ES-I3 (cell line): ENCODE results near the gene PRAME.
"Not testable (repeated sequence)": the region's sequence is repeated elsewhere in the genome, so short reads cannot be mapped to it uniquely, and the experiment has no call there.

ENCODE experiments used
- H3K36me3 ChIP-seq: 2 replicates; pipeline ENCODE4 v1.6.1; 2013; ENCODE audit warnings: mild to moderate bottlenecking, low read length, control low read depth, moderate library complexity; ENCODE audit not compliant: insufficient read depth
- H3K4me1 ChIP-seq: 2 replicates; pipeline ENCODE4 v1.6.1; 2013; ENCODE audit warnings: mild to moderate bottlenecking, control low read depth, low read length; ENCODE audit not compliant: insufficient read depth
- H3K9ac ChIP-seq: 2 replicates; pipeline ENCODE4 v1.6.1; 2013; ENCODE audit warnings: low read depth, mild to moderate bottlenecking, low read length, moderate library complexity
- H3K9me3 ChIP-seq: 2 replicates; pipeline ENCODE4 v1.6.1; 2013; ENCODE audit warnings: mild to moderate bottlenecking, low read length, moderate library complexity; ENCODE audit not compliant: control insufficient read depth, insufficient read depth

Gene PRAME

GRCh38 chr22:22528780-22529179, 30.3 kb downstream of the PRAME start:
- Histone ChIP-seq H3K4me1 (no peaks in the 10 kb centered on the region), H3K9me3 (no peaks in the 10 kb centered on the region), H3K9ac (no peak overlapping the region), H3K36me3 (no peaks in the 10 kb centered on the region)

- no peaks in the 10 kb centered on the region for H3K4me1 ChIP-seq
- H3K36me3 ChIP-seq: no peaks in the 10 kb centered on the region
- no peak overlapping the region for H3K9ac ChIP-seq
- no peaks in the 10 kb centered on the region for H3K9me3 ChIP-seq
Measured at GRCh38 chr22:22527312-22527711, 31.8 kb downstream of the PRAME start.

GRCh38 chr22:22526125-22526912, 32.7 kb downstream of the PRAME start:
- Histone ChIP-seq H3K9ac (no peak overlapping the region), H3K36me3 (no peaks in the 10 kb centered on the region), H3K9me3 (no peaks in the 10 kb centered on the region), H3K4me1 (no peaks in the 10 kb centered on the region)

DNA sequence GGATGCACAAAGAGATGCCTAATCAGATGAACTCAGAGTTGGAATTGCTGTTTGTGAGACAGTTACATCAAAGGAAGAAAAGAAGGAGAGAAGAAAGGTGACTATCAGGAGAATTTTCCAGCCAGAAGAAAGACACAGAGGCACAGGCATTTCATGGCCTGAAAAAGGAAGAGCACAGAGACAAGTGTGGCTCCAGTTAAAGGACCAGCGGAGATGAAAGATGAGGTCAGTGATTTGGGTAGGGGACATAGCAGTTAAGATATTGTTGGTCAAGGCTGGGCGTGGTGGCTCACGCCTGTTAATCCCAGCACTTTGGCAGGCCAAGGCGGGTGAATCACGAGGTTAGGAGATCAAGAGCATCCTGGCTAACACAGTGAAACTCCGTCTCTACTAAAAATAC, 35.6 kb downstream of the PRAME start:
- H3K9me3 ChIP-seq: no peaks in the 10 kb centered on the region
- peaks cover 5% of the 10 kb centered on the region; the same call in 1 of the 2 replicates for H3K4me1 ChIP-seq
- H3K9ac ChIP-seq: no peak overlapping the region
- H3K36me3 ChIP-seq: no peaks in the 10 kb centered on the region

GRCh38 chr22:22521631-22522030, 37.4 kb downstream of the PRAME start:
- Histone ChIP-seq H3K9me3 (no peaks in the 10 kb centered on the region), H3K4me1 (peaks cover 5% of the 10 kb centered on the region; the same call in 1 of the 2 replicates), H3K36me3 (no peaks in the 10 kb centered on the region), H3K9ac (no peak overlapping the region)

DNA sequence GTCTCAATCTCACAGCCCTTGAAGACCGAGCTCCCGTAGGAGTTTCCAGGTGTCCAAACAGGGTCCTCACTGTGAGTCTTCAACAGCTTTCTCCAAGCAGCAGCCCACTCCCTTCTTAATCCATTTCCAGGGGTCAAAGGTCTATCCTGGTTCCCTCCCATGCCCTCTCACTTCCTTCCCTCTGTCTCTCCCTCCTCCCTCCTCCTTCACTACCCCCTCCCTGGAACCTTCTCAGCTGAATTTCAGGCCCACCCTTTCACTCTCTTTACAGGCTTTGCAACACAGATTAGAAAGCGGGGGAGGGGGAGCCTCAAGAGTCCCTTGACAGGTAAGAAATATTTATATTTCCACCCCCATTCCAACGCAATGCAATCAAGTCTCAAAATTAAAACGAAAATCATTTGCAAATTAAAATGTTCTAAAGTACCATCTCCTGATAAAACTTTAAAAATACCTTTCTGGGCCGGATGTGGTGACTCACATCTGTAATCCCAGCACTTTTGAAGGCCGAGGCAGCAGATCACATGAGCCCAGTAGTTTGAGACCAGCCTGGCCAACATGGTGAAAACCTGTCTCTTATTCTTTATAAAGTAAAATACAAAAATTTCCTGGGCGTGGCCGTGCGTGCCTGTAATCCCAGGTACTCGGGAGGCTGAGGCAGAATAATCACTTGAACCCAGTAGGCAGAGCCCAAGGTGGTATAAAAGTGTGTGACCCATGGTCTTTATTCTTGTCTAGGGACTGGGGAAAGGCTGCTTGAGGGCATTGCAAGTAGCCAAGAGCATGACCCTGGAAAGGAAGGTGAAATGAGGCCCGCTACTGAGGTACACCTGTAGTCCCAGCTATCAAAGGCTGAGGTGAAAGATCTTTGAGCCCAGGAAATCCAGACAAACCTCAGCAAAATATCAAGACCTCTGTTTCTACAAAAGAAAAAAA, 38.1 kb downstream of the PRAME start:
- H3K9me3 ChIP-seq: no peaks in the 10 kb centered on the region
- no peak overlapping the region; the same call in 1 of the 2 replicates for H3K9ac ChIP-seq
- peaks cover 5% of the 10 kb centered on the region; the same call in 1 of the 2 replicates for H3K4me1 ChIP-seq
- no peaks in the 10 kb centered on the region for H3K36me3 ChIP-seq

DNA sequence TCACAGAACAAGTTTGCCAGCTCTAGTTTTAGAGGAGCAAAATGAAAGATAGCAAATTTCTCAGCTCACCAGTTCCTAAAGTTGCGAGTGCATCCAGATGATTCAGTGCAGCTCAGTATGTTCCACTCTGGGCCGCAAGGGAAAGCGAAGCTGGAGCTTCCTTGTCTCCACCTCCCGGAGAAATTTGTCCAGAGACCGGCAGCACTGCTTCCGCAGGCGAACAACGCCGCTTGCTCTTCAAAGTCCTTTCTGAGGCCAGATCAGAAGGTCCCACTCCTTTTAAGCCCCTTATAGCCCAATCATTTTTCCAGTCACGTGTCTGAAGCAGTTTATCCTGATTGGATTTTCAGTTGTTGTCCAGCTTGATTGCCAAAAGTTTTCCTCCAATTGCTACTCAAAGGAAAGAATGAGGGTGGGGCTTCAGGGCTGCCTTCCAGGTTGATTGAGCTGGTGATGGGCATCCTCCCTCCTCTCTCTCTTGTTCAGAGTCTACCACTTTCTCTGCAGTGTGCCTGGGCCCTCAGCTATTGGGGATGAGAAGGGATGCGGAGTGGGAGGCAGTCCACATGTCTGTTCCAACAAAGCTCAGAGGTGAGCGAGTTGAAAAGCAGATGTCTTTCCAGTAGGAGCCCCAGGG, 38.9 kb downstream of the PRAME start, which contains the start of gene ZNF280A:
ZNF280A (minus strand) TSS at position 251 of the 637 bp plus-strand sequence. CDS start 4,640 bp downstream, outside the sequence.
- Histone ChIP-seq H3K9me3 (no peaks in the 10 kb centered on the region), H3K4me1 (peaks cover 5% of the 10 kb centered on the region; the same call in 1 of the 2 replicates), H3K9ac (peak within 1 kb of the TSS; percentile 46; the same call in 1 of the 2 replicates), H3K36me3 (no peaks in the 10 kb centered on the region)

DNA sequence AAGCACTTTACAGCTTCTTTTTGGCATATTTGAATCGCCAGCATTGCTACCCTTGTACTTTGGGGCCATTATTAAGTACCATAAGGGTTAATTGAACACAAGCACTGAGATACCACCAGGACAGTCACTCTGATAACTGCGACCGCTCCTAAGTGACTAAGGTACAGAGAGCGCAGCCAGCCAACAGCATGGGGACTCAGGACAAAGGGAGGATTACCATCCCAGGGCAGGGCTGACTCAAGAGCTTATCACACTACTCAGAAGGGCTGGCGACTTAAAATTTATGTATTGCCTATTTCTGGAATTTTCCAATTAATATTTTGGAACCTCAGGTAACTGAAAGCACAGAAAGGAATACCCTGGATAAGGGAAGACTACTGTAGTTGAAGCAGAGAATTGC, 39.5 kb downstream of the PRAME start:
- H3K9ac ChIP-seq: peak overlapping the region; percentile 46; the same call in 1 of the 2 replicates
- H3K36me3 ChIP-seq: no peaks in the 10 kb centered on the region
- peaks cover 5% of the 10 kb centered on the region; the same call in 1 of the 2 replicates for H3K4me1 ChIP-seq
- no peaks in the 10 kb centered on the region for H3K9me3 ChIP-seq

DNA sequence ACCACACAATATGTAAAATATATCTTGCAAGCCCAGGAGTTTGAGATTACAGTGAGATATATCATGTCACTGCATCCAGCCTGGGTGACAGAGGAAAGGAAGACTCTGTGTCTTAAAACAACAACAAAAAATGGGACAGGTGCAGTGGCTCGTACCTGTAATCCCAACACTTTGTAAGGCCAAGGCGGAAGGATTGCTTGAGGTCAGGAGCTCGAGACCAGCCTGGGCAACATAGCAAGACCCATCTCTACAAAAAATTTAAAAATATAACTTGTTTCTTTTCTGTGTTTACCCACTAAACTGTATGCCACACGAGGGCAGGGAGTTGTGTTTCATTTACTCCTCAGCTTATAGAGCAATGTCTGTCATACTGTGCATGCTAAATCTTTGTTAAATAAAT, 42.1 kb downstream of the PRAME start:
- H3K9ac ChIP-seq: no peak overlapping the region
- H3K4me1 ChIP-seq: peaks cover 5% of the 10 kb centered on the region; the same call in 1 of the 2 replicates
- H3K9me3 ChIP-seq: no peaks in the 10 kb centered on the region
- no peaks in the 10 kb centered on the region for H3K36me3 ChIP-seq

- 0 out of 2 replicates have a peak, but pooled peaks cover 3% of the 10 kb centered on the region for H3K9me3 ChIP-seq
- peaks cover 5% of the 10 kb centered on the region; the same call in 1 of the 2 replicates for H3K4me1 ChIP-seq
- H3K9ac ChIP-seq: no peak overlapping the region
- no peaks in the 10 kb centered on the region for H3K36me3 ChIP-seq
Measured at GRCh38 chr22:22515890-22516289, 43.2 kb downstream of the PRAME start.

DNA sequence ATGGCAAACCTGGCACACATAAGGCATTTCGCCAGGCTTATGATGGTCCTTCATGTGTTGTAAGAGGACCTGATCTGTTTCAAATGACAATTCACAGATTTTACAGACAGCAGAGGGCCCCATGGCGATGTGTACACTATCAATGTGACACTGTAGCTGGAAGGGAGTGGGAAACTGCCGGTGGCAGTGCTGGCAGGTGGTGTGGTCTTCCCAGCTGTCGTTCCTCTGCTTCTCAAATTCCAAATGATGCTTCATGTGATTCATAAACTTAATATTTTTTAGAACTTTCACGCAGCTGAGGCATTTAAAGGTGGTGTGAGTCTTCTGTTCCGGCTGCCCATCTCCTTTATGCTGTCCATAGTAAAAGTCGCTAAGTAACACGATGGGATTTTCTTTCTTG, 44.6 kb downstream of the PRAME start:
- not testable (repeated sequence) for H3K9ac ChIP-seq, H3K36me3 ChIP-seq

GRCh38 chr22:22513619-22514018, 45.4 kb downstream of the PRAME start:
- Histone ChIP-seq H3K9me3 (peaks cover 9% of the 10 kb centered on the region; the same call in 1 of the 2 replicates), H3K36me3 (no peaks in the 10 kb centered on the region), H3K4me1 (no peaks in the 10 kb centered on the region), H3K9ac (no peak overlapping the region)

More for the DNA sequence above, 44.6 kb downstream of the PRAME start:
- H3K9me3 ChIP-seq, H3K4me1 ChIP-seq: not testable (repeated sequence)

GRCh38 chr22:22512951-22513350, 46.1 kb downstream of the PRAME start:
- no peaks in the 10 kb centered on the region for H3K36me3 ChIP-seq
- no peak overlapping the region for H3K9ac ChIP-seq
- peaks cover 9% of the 10 kb centered on the region; the same call in 1 of the 2 replicates for H3K9me3 ChIP-seq
- H3K4me1 ChIP-seq: no peaks in the 10 kb centered on the region

GRCh38 chr22:22510833-22511232, 48.2 kb downstream of the PRAME start:
- H3K36me3 ChIP-seq, H3K4me1 ChIP-seq, H3K9me3 ChIP-seq, H3K9ac ChIP-seq: not testable (repeated sequence)
